WERI-Rb-1 (cell line): ENCODE results near the gene ADCY9.
"Not testable (repeated sequence)": the region's sequence is repeated elsewhere in the genome, so short reads cannot be mapped to it uniquely, and the experiment has no call there.

Source experiments
- DNase-seq: peaks from one replicate; pipeline ENCODE4 v3.0.0-alpha.2; 2020
- H3K27ac ChIP-seq: fragments of 250-450 bp; sonication (Bioruptor Pico); 2 replicates; pipeline ENCODE4 v1.5.1; 2020; ENCODE audit warnings: mild to moderate bottlenecking, moderate library complexity
- H3K27me3 ChIP-seq: fragments of 250-450 bp; sonication (Bioruptor Pico); 2 replicates; pipeline ENCODE4 v1.5.1; 2021; ENCODE audit warnings: mild to moderate bottlenecking, low read depth, moderate library complexity; ENCODE audit not compliant: insufficient read depth, severe bottlenecking
- H3K36me3 ChIP-seq: fragments of 250-450 bp; sonication (Bioruptor Pico); 2 replicates; pipeline ENCODE4 v1.5.1; 2020; ENCODE audit warnings: mild to moderate bottlenecking, moderate library complexity
- H3K4me3 ChIP-seq: 2 replicates; pipeline ENCODE4 v1.5.1; 2011; ENCODE audit warnings: low read depth, mild to moderate bottlenecking, control low read depth, low read length
- H3K9me3 ChIP-seq: fragments of 250-450 bp; sonication (Bioruptor Pico); 2 replicates; pipeline ENCODE4 v1.5.1; 2021; ENCODE audit warnings: mild to moderate bottlenecking, moderate library complexity; ENCODE audit not compliant: severe bottlenecking
- TF ChIP-seq, protein P1 (sequence below): IDR thresholded peaks from 2 replicates; pipeline ENCODE4 v1.5.1; 2011; ENCODE audit warnings: low read depth, mild to moderate bottlenecking, control low read depth, inconsistent platforms, low read length

ADCY9 gene

DNA sequence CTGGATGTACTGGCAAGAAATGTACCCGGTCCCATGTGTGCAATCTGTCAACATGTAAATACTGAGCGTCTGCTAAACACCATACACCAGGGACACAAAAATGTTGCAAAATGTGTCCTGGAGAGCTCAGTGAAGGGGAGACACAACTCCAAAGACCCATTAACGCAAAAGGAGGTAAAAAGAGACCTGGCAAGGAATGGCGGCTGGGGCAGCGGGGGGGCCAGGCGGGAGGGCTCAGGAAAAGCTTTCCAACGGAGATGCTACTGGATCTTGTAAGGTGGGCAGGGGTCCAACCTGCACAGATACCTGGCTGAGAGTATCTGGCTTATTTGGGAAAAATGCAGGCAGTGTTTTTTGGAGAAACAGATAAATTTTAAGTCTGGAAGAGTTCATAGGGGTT is 40.7 kb downstream of the ADCY9 start:
- Histone ChIP-seq H3K36me3 (peaks cover 6% of the 10 kb centered on the region), H3K27me3 (no peaks in the 10 kb centered on the region), H3K4me3 (no peak overlapping the region), H3K27ac (no peak overlapping the region), H3K9me3 (no peaks in the 10 kb centered on the region)
- TF ChIP-seq, protein P1, sequence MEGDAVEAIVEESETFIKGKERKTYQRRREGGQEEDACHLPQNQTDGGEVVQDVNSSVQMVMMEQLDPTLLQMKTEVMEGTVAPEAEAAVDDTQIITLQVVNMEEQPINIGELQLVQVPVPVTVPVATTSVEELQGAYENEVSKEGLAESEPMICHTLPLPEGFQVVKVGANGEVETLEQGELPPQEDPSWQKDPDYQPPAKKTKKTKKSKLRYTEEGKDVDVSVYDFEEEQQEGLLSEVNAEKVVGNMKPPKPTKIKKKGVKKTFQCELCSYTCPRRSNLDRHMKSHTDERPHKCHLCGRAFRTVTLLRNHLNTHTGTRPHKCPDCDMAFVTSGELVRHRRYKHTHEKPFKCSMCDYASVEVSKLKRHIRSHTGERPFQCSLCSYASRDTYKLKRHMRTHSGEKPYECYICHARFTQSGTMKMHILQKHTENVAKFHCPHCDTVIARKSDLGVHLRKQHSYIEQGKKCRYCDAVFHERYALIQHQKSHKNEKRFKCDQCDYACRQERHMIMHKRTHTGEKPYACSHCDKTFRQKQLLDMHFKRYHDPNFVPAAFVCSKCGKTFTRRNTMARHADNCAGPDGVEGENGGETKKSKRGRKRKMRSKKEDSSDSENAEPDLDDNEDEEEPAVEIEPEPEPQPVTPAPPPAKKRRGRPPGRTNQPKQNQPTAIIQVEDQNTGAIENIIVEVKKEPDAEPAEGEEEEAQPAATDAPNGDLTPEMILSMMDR = no peak
- no peak for DNase-seq

DNA sequence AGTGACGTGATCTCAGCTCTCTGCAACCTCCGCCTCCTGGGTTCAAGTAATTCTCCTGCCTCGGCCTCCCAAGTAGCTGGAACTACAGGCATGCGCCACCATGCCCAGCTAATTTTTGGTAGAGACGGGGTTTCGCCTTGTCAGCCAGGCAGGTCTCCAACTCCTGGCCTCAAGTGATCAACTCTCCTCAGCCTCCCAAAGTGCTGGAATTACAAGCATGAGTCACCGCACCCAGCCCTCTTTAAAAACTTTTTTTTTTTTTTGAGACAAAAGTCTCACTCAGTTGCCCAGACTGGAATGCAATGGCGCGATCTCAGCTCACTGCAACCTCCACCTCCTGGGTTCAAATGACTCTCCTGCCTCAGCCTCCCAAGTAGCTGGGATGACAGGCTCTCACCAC is 43.1 kb downstream of the ADCY9 start:
- H3K27me3 ChIP-seq, H3K4me3 ChIP-seq, DNase-seq, H3K9me3 ChIP-seq, H3K36me3 ChIP-seq, H3K27ac ChIP-seq: not testable (repeated sequence)

DNA sequence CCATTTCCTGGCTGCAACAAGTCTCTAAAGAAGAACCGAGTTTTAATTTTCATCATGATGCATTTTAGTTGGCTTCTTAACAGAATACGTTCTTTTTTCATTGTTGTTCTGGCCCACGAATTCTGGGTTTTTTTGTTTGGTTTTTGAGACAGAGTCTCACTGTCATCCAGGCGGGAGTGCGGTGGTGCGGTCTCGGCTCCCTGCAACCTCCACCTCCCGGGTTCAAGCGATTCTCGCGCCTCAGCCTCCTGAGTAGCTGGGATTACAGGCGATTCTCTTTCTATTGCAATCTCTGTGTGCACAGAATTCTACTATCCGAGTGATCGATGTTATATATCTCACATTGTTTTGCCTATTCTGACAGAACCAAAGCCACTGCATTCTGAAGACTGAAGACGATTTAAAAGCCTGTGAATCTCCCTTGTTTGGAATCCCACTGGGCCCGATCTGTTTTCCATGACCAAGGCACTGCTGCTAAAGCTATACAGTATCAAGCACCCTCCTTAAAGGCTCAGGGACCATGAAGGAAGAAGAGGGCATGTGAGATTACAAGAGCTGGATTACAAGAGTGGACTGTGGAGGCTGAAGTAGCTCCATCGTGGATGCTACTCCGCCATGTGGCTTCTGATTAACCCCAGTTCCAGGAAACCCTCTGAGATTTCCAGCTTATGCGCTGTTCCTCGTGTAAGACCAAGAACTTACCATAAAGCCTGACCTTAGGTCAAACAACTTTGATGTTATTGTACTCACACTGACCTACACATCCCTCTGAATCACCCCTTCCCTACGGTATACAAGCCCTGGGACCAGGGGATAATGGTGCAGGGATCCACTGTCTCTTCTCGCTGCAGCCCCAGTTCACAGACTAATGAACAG is 44.3 kb downstream of the ADCY9 start:
- Histone ChIP-seq H3K9me3 (no peaks in the 10 kb centered on the region), H3K27ac (no peak overlapping the region), H3K4me3 (no peak overlapping the region), H3K27me3 (no peaks in the 10 kb centered on the region), H3K36me3 (no peaks in the 10 kb centered on the region)
- DNase-seq = no peak
- TF ChIP-seq, protein P1 = no peak

DNA sequence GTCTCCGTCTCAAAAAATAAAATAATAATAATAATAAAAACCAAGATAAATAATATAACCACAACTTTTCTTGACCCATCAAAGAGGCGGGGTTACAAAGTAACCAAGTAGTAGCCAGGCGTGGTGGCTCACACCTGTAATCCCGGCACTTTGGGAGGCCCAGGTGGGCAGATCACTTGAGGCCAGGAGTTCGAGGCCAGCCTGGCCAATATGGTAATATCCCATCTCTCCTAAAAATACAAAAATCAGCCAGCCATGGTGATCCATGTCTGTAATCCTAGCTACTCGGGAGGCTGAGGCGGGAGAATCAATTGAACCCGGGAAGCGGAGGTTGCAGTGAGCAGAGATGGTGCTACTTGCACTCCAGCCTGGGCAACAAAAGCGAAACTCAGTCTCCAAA is 45.3 kb downstream of the ADCY9 start:
- Histone ChIP-seq H3K9me3 (no peaks in the 10 kb centered on the region), H3K27me3 (no peaks in the 10 kb centered on the region), H3K36me3 (no peaks in the 10 kb centered on the region), H3K27ac (no peak overlapping the region), H3K4me3 (no peak overlapping the region)
- TF ChIP-seq, protein P1 = no peak
- no peak for DNase-seq

DNA sequence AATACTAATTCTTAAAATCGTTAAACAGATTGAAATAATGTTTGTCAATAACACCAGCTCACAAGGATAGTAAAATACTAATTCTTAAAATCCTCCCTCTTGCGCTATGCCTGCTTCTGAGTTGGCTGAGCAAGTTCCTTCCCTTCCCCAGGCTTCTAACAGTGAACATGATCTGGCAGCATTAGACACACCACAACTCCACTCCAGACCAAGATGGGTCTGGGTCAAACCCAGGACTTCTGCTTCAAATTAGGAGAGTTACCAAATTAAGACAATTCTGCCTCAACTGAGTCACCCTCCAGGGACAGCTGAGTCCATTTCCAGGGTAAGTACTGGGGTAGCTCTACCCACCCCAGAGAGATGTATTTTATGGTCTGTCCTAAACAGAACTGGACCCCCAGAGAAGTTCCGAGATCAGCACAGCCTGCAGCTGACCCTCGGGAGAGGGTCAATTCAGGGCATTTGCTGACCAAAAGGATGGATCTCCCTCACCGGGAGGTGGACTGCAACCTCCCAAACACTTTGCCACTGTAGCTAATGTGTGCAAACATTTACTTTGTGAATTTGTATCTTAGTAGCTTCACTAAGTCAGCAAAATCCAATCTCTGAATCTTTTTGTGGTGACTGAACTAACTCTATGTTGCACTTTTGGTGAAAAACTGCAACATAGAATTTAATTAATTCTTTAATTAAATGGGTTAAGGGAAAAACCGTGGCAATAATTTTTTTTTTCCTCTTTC is 48.8 kb downstream of the ADCY9 start:
- no peak for DNase-seq
- Histone ChIP-seq H3K27ac (no peak overlapping the region), H3K36me3 (no peaks in the 10 kb centered on the region), H3K9me3 (no peaks in the 10 kb centered on the region), H3K27me3 (no peaks in the 10 kb centered on the region), H3K4me3 (no peak overlapping the region)
- TF ChIP-seq, protein P1 = no peak

DNA sequence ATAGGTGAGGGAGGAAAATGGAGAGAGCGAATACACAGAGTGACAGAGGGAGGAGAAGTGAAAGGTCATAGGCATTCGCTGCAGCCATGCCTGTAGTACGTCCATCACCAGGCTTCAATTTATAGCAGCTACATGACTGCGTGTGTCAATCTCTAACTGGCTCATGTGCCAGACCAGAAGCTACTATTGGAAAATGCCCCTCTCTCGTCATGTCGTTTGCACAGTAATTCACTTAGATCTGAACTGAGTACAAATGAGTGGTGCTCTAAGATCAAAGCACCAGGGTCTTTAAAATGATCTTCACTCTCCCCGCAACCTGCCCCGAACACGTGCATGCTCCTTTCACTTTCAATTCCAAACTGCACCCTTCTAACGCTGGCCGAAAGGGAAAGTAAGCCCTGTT is 51.3 kb downstream of the ADCY9 start:
- Histone ChIP-seq H3K9me3 (peaks cover 8% of the 10 kb centered on the region), H3K4me3 (no peak overlapping the region), H3K36me3 (no peaks in the 10 kb centered on the region; the same call in 1 of the 2 replicates), H3K27me3 (no peaks in the 10 kb centered on the region), H3K27ac (no peak overlapping the region)
- TF ChIP-seq, protein P1 = no peak
- no peak for DNase-seq
